Measurements from ENCODE around the gene MYL9.
"Not testable (repeated sequence)": the region's sequence is repeated elsewhere in the genome, so short reads cannot be mapped to it uniquely, and the experiment has no call there.

Gene MYL9

GRCh38 chr20:36549942-36550789 is 8.8 kb downstream of the MYL9 start:
- H3K27ac ChIP-seq, result peak overlapping the region; percentile 51 to 98
- peak overlapping the region; percentile 4 for H3K4me3 ChIP-seq
- TF ChIP-seq CTCF (IDR thresholded peaks at IDR 0.05), result no peak
- DNase-seq (ENCODE audit: low spot score), result no peak

GRCh38 chr20:36550790-36551299 is 9.5 kb downstream of the MYL9 start:
- Histone ChIP-seq H3K27ac (peak overlapping the region; percentile 51 to 98), H3K4me3 (no peak overlapping the region)
- TF ChIP-seq CTCF (IDR thresholded peaks at IDR 0.05), result no peak
- DNase-seq (ENCODE audit: low spot score), result peak; percentile 81

- DNase-seq (ENCODE audit: low spot score), result no peak
- TF ChIP-seq CTCF (IDR thresholded peaks at IDR 0.05), result no peak
- Histone ChIP-seq H3K27ac (no peak overlapping the region), H3K4me3 (no peak overlapping the region)
Measured at GRCh38 chr20:36555248-36555647, 13.9 kb downstream of the MYL9 start.

GRCh38 chr20:36562724-36563123 is 21.4 kb downstream of the MYL9 start:
- Histone ChIP-seq H3K4me3 (no peak overlapping the region), H3K27ac (no peak overlapping the region)
- no peak for TF ChIP-seq CTCF (IDR thresholded peaks at IDR 0.05)
- no peak for DNase-seq (ENCODE audit: low spot score)

GRCh38 chr20:36563374-36563773 is 22.1 kb downstream of the MYL9 start:
- H3K27ac ChIP-seq, result no peak overlapping the region
- DNase-seq (ENCODE audit: low spot score), result no peak

GRCh38 chr20:36564078-36564725 is 22.9 kb downstream of the MYL9 start:
- DNase-seq (ENCODE audit: low spot score); H3K4me3 ChIP-seq; H3K27ac ChIP-seq: not testable (repeated sequence)

More at GRCh38 chr20:36563374-36563773, 22.1 kb downstream of the MYL9 start:
- no peak for TF ChIP-seq CTCF (IDR thresholded peaks at IDR 0.05)
- no peak overlapping the region for H3K4me3 ChIP-seq

- not testable (repeated sequence) for H3K27ac ChIP-seq; DNase-seq (ENCODE audit: low spot score)
Measured at GRCh38 chr20:36564726-36565121, 23.4 kb downstream of the MYL9 start.

GRCh38 chr20:36565520-36565919 is 24.2 kb downstream of the MYL9 start:
- TF ChIP-seq CTCF (IDR thresholded peaks at IDR 0.05), result no peak
- H3K27ac ChIP-seq, result no peak overlapping the region
- no peak for DNase-seq (ENCODE audit: low spot score)

More at GRCh38 chr20:36564726-36565121, 23.4 kb downstream of the MYL9 start:
- not testable (repeated sequence) for H3K4me3 ChIP-seq

More at GRCh38 chr20:36565520-36565919, 24.2 kb downstream of the MYL9 start:
- H3K4me3 ChIP-seq, result no peak overlapping the region
